GM13976 (cell line): Measurements from ENCODE around the gene ZNF579.

Experiments
- DNase-seq: peaks from one replicate; pipeline ENCODE4 v3.0.0; 2012; ENCODE audit warnings: low spot score
- CTCF ChIP-seq: IDR thresholded peaks from 2 replicates; pipeline ENCODE4 v1.5.1; 2012; ENCODE audit warnings: borderline replicate concordance, mild to moderate bottlenecking; ENCODE audit not compliant: insufficient read depth; ENCODE audit errors: extremely low read depth, missing control alignments, control extremely low read depth
- in situ Hi-C: fragments of 300-500 bp; cut with MboI; formaldehyde crosslinking; loops from one replicate; pipeline ENCODE4 v1.12.0; 2022; ENCODE audit warnings: low sequenced_read_pairs, mixed read lengths, inconsistent platforms; ENCODE audit not compliant: unreplicated experiment

Gene ZNF579

GRCh38 chr19:55566823-55567222, 13.8 kb downstream of the ZNF579 start:
- TF ChIP-seq CTCF, result no peak
- in situ Hi-C loops, result no loop called here
- DNase-seq, result no peak

- no peak for TF ChIP-seq CTCF
- DNase-seq, result no peak
- in situ Hi-C loops, result no loop called here
Observed at GRCh38 chr19:55563261-55563690, 17.4 kb downstream of the ZNF579 start.

- TF ChIP-seq CTCF, result no peak
- in situ Hi-C loops, result no loop called here
- no peak for DNase-seq
Observed at GRCh38 chr19:55559684-55560083, 21.0 kb downstream of the ZNF579 start.

GRCh38 chr19:55554741-55555152, 25.9 kb downstream of the ZNF579 start:
- in situ Hi-C loops, result no loop called here
- no peak for DNase-seq

GRCh38 chr19:55554302-55554701, 26.3 kb downstream of the ZNF579 start:
- in situ Hi-C loops, result no loop called here

More at GRCh38 chr19:55554741-55555152, 25.9 kb downstream of the ZNF579 start:
- no peak for TF ChIP-seq CTCF

GRCh38 chr19:55553217-55554182, 27.1 kb downstream of the ZNF579 start:
- in situ Hi-C loops, result no loop called here
- DNase-seq, result no peak
- TF ChIP-seq CTCF, result no peak

More at GRCh38 chr19:55554302-55554701, 26.3 kb downstream of the ZNF579 start:
- no peak for DNase-seq
- no peak for TF ChIP-seq CTCF
